Neural progenitor cell (in vitro differentiated cells): Measurements from ENCODE around the gene GCNA.

Experiments
- EZH2 ChIP-seq: fragments of 200-600 bp; sonication (generic); IDR thresholded peaks from 2 replicates; pipeline ENCODE4 v1.6.1; 2017; ENCODE audit warnings: antibody characterized with exemption, mild to moderate bottlenecking, moderate library complexity
- TF ChIP-seq, protein P1 (sequence below): fragments of 200-600 bp; sonication (generic); IDR thresholded peaks from 2 replicates; pipeline ENCODE4 v1.5.1; 2017; ENCODE audit warnings: antibody characterized with exemption, mild to moderate bottlenecking

GRCh38 chrX:71532753-71533425, 45.3 kb upstream of the GCNA start, which contains the start of gene OGT:
- TF ChIP-seq, protein P1, sequence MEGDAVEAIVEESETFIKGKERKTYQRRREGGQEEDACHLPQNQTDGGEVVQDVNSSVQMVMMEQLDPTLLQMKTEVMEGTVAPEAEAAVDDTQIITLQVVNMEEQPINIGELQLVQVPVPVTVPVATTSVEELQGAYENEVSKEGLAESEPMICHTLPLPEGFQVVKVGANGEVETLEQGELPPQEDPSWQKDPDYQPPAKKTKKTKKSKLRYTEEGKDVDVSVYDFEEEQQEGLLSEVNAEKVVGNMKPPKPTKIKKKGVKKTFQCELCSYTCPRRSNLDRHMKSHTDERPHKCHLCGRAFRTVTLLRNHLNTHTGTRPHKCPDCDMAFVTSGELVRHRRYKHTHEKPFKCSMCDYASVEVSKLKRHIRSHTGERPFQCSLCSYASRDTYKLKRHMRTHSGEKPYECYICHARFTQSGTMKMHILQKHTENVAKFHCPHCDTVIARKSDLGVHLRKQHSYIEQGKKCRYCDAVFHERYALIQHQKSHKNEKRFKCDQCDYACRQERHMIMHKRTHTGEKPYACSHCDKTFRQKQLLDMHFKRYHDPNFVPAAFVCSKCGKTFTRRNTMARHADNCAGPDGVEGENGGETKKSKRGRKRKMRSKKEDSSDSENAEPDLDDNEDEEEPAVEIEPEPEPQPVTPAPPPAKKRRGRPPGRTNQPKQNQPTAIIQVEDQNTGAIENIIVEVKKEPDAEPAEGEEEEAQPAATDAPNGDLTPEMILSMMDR, result no peak
- no peak for TF ChIP-seq EZH2
